GM19025 (cell line): Measurements from ENCODE around the gene WDR90.

ENCODE experiments used
- ATAC-seq: cut with Tn5 transposase; IDR thresholded peaks from one replicate; pipeline ENCODE4 v1.9.1; 2021; ENCODE audit warnings: mild to moderate bottlenecking, low read depth, moderate library complexity; ENCODE audit not compliant: unreplicated experiment

Gene WDR90

DNA sequence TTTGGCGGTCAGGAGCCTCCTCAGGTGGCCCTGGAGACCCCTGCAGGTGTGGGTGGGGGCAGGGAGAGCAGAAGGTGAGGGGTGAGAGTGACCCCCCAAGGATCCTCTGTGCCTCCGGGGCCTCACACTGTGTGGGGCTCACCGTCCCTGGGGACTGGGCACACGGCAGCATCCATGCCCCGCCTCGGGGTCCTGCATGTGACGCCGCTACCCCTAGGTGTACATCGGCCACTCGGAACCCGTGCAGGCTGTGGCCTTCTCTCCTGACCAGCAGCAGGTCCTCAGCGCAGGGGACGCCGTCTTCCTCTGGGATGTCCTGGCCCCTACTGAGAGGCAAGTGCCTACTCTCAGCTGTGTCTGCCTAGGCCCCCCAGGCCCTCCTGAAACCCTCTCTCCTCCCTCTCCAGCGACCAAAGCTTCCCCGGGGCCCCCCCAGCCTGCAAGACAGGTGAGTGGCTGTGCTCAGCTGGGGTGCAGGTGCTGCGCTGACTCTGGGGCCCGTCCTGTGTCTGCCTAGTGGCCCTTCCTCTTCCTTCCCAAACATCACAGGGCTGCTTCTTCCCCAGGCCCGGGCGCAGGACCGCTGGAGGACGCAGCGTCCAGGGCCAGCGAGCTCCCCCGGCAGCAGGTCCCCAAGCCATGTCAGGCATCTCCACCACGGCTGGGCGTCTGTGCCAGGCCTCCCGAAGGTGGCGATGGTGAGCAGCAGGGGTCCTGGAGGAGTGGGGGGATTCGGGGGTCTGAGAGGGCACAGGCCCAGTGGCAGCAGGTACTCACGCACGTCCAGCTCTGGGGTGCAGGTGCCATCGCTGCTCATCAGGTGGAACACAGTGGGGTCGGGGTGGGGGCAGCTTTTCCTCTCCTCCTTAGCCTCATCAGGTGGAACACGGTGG, 9.8 kb downstream of the WDR90 start:
- ATAC-seq, result no peak

DNA sequence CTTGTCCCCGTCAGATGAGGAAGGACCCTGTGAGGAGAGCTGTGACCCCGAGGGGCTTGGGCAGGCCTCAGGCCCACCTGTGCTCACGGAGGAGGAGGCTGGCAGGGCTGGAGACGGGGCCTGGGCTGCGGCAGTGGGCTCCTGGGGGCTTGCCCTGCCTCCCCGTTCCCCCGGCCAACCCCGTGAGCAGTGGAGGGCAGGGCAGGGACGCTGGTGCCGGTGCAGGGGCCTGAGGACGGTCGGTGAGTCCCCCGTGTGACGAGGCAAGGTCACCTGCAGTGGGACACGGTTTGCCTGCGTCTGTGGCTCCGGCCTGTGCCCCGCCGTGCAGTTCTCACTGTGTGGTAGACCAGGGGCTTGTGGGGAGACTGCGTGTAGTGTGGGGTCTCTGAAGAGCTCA, 10.5 kb downstream of the WDR90 start:
- ATAC-seq, result no peak

DNA sequence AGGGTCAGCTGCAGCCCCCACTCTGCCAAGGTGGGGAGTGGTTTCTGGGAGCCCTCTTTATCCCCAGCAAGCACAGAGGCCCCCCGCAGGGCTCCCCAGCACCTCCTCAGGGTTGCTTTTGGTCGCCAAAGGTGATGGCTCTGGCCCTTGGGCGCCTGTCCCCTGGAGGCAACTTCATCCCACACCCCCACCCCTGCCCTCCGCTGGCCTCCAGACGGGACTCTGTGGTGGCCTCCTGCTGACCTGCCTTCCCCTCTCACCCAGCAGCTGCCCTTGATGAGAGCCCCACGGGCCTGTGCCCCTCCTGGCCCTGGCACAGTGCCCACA, 10.9 kb downstream of the WDR90 start:
- no peak for ATAC-seq

DNA sequence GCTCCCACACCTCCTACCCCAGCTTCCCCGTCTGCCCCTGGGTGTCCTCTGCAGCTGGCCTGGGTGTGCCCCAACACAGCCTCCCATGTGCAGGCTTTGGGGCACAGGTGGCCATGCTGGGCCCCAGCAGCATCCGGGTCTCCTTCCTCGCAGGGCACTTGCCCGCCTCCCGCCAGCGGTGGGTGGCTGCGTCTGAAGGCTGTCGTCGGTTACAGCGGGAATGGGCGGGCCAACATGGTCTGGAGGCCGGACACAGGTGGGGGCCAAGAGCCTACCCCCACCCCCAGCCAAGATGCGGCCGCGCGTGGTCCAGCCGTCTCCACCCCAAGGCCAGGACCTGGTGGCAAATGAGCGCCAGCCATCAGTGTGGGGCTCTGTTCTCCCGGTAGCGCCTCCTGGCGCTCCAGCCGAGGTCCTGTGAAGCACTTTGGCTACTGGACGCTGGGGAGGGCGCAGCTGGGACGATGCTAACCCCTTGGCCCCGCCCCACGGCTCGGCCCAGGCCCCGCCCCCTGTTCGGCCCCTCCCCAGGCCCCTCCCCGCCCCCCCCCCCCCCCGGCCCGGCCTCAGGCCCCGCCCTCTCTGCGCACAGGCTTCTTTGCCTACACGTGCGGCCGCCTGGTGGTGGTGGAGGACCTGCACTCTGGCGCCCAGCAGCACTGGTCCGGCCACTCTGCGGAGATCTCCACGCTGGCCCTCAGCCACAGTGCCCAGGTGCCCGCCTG, 11.5 kb downstream of the WDR90 start:
- no peak for ATAC-seq

DNA sequence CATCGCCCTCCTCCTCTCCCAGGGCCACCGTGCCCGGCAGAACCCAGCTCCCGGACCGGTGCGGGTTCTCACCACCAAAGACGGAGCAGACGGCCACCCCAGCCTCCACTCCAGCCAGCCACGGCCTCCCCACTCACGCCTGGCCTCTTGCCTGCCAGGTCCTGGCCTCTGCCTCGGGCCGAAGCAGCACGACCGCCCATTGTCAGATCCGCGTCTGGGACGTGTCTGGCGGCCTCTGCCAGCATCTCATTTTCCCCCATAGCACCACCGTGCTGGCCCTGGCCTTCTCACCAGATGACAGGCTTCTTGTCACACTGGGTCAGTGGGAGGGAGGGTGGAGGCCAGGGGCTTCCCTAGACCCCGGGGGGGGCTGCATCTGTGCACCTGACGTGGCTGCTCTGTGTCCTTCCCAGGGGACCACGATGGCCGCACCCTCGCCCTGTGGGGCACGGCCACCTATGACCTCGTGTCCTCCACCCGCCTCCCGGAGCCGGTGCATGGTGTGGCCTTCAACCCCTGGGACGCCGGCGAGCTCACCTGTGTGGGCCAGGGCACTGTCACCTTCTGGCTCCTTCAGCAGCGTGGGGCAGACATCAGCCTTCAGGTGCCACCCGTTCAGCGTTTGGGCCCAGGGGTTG, 12.1 kb downstream of the WDR90 start:
- ATAC-seq, result no peak

DNA sequence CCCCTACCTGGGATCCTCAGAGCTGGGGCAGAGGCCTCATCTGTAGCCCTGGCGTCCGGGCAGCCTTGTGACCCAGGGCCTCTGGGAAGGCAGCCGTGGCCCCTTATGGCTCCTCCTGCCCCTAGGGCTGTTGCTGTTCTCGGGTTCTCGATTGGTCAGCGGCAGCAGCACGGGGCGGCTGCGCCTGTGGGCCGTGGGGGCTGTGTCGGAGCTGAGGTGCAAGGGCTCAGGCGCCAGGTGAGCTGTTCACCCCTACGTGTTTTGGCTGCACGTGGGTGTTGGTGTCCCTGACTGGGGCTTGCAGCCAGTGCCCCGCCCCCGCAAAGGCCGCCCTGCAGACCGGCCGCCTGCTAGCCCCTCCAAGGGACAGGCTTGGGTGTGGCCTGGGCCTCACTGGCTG, 12.9 kb downstream of the WDR90 start:
- ATAC-seq, result no peak

DNA sequence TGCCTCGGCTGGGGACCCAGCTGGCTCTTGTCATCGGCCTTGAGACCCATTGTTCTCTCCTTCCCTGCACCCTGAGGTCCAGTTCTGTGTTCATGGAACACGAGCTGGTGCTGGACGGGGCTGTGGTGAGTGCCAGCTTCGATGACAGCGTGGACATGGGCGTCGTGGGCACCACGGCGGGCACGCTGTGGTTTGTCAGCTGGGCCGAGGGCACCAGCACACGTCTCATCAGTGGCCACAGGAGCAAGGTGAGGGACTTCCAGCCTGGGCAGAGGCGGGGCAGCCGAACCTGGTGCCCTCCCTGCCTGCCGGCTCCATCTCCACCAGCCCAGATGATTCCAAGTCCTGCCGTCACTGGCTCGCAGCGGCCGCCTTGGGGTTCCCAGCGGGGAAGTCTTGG, 13.4 kb downstream of the WDR90 start:
- ATAC-seq, result no peak

DNA sequence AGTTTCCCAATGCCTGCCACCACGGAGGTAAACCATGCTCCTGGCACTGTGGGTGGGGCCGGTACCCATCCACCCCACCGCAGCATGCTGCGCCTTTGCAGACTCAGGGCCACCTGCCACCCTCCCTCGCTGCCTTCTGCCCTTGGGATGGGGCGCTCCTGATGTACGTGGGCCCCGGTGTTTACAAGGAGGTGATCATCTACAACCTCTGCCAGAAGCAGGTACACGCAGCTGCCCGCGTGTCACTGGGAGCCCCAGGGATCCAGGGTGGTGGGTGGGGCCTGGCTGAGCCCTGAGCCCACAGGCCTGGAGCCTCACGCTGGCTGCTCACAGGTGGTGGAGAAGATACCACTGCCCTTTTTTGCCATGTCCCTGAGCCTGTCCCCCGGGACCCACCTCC, 17.4 kb downstream of the WDR90 start:
- no peak for ATAC-seq

DNA sequence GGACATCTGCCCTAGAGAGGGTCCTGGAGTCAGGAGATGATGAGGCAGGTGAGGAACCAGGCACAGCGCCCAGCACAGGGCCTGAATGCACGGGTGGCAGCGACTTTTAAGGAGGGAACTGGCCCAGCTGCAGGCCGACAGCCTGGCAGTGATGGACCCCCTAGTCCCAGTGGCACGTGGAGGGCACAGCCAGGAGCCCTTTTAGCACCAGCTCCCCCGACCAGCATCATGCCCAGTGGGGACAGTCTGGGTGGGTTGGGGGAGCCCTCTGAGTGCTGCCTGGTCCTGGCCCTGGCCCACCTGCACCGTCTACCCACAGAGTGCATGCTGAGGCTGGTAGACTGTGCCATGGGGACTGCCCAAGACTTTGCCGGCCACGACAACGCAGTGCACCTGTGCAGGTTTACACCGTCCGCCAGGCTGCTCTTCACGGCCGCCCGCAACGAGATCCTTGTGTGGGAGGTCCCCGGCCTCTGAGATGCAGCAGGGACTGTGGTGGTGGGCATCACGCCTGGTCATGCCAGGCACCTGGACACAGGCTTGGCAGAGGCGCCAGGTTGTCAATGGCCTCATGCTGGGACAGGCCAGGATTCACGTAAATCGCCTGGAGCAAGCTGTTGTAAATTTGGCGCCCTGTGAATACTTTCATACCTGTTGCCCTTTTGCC, 18.1 kb downstream of the WDR90 start:
- no peak for ATAC-seq

DNA sequence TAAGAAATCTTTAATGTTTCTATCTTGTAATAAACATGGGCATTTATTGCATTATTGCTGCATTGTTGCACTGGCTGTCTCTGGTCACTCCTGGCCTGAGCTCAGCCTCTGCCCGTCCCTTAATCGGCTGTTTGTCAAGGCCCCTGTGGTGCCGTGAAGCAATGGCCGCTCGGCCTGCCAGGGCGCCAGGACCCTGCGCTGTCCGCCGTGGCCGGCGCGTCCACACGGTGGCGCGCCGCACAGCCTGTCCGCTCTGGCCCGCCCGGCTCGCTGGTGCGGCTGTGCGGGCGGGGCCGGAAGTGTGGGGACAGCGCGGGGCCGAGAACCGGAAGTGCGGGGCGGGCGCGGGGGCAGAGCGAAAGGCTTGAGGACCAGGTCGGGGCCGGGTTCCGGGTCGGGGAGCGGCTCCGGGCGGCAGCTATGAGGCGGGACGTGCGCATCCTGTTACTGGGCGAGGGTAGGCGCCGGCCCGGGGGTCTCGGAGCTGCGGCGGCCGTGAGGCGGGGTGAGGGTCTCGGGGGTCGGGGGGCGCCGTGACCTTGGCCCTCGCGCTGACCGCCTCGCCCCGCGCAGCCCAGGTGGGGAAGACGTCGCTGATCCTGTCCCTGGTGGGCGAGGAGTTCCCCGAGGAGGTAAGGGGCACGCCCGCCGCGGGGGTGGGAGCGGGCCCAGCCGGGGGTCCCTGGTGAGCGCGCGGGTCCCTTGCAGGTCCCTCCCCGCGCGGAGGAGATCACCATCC, 18.8 kb downstream of the WDR90 start, which contains the start of gene RHOT2:
TSS of gene RHOT2 (plus strand) at position 353 of the 739 bp plus-strand sequence. CDS start at position 421, 68 bp downstream.
- peak; percentile 95 for ATAC-seq

DNA sequence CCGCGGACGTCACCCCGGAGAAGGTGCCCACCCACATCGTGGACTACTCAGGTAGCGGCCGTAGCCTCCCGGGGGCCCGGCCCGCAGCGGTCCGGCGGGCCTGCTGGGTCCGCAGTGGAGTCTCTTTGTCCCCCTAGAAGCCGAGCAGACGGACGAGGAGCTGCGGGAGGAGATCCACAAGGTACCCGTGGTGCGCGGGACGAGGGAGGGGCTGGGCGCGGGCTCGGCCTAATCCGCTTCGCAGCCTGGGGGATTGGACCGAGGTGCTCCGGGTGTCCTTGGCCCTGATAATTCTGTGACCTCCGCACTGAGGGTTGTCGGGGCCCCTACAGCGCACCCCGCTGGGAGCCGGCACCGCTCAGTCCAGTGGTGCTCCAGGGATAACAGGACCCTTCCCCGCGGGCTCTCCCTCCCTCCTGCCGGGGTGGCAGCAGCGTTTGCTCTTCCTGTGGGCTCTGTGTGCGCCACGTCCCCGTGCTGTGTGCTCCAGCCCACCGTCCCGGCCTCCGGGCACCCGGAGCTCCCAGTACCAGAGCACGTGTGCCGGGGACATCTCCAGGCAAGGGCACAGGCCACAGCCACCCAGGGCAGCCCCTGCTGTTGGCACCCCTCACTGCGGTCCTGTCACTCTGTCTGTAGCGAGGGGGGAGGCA, 19.5 kb downstream of the WDR90 start:
- no peak for ATAC-seq

DNA sequence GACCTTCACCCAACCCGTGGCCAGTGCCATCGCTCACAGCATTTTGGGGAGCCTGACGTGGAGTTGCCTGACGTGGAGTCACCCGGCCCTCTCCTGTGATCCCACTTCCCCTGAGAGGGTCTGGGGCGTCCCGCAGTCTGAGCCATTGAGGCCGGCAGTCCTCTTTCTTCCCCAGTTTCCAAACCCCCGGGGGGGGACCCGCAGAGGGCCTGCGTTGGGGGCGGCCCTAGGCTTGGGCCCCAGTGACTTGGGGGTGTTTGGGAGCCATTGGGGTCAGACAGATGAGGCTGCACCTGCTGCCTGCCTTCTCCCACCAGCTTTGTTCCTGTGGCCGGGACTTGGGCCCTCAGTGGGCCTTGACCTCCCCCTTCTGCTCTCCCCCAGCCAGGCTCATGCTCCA, 20.5 kb downstream of the WDR90 start:
- ATAC-seq, result no peak

DNA sequence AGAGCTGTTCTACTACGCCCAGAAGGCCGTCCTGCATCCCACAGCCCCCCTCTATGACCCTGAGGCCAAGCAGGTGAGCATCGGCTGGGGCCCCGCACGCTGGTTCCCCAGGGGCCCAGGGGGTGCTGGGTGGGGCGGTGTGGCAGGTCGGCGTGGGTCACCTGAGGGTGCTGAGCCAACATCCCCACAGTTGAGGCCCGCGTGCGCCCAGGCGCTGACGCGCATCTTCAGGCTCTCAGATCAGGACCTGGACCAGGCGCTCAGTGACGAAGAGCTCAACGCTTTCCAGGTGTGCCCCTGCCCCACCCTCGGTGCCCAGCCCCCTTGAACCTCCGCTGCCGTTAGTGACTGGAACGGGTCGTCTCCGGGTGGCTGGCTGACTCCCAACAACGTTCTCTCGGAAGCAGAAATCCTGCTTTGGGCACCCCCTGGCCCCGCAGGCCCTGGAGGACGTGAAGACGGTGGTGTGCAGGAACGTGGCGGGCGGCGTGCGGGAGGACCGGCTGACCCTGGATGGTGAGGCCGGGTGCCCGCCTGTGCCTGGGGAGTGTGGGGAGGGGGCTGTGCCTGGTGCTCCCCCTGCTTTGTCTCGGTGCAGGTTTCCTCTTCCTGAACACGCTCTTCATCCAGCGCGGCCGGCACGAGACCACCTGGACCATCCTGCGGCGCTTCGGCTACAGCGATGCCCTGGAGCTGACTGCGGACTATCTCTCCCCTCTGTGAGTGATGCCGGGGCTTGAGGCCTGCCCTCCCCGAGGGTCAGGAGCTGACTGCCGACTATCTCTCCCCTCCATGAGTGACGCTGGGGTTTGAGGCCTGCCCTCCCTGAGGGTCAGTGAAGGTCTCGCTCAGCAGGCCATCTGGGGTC, 21.6 kb downstream of the WDR90 start:
- ATAC-seq, result no peak

DNA sequence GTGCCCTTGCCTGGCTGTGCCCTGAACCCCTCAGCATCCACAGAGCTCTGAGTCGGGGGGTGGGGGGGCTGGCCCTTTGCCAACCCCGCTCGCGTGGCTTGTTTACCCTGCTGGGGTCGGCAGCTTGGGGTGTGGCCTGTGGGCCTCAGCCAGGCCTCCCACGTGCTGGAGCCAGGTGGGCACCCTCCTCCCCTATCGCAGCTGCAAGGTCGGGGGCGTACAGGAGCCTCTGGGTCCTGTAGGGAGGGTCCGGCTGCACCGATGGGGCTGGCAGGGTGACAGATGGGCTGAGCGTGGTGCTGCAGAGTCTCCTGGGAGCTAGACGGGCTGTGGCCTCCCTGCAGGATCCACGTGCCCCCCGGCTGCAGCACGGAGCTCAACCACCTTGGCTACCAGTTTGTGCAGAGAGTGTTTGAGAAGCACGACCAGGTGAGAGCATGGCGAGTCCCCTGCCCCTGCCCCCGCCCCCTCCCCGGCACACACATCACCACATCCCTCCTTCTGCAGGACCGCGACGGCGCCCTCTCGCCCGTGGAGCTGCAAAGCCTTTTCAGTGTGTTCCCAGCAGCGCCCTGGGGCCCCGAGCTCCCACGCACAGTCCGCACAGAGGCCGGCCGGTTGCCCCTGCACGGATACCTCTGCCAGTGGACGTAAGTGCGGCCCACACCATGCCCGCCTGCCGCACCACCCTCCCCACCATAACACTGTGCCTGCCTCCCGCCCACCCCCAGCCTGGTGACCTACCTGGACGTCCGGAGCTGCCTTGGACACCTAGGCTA, 22.4 kb downstream of the WDR90 start:
- no peak for ATAC-seq

DNA sequence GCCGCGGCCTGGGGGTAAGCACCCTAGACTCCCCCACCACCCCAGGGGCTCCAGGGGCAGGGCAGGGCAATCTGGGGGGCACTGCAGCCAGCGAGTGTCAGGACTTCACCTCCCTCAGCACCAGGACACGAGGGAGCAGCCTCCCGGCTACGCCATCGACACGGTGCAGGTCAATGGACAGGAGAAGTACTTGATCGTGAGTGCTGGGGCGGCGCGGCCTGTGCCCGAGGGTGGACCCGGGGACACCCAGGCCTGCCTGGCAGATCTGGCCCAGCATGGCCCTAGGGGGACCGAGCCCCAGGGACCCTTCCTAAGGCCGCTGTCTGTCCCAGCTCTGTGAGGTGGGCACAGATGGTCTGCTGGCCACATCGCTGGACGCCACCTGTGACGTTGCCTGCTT, 23.2 kb downstream of the WDR90 start:
- no peak for ATAC-seq

DNA sequence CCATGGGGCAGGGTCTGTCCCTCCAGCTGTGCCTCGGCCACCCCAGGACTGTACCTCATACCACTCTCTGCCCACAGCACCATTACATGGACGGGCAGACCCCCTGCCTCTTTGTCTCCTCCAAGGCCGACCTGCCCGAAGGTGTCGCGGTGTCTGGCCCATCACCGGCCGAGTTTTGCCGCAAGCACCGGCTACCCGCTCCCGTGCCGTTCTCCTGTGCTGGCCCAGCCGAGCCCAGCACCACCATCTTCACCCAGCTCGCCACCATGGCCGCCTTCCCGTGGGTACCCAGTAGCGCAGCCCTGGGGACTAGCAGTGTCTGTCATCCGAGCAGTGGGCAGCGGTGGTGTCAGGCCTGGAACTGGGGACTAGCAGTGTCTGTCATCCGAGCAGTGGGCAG, 23.7 kb downstream of the WDR90 start:
- no peak for ATAC-seq

DNA sequence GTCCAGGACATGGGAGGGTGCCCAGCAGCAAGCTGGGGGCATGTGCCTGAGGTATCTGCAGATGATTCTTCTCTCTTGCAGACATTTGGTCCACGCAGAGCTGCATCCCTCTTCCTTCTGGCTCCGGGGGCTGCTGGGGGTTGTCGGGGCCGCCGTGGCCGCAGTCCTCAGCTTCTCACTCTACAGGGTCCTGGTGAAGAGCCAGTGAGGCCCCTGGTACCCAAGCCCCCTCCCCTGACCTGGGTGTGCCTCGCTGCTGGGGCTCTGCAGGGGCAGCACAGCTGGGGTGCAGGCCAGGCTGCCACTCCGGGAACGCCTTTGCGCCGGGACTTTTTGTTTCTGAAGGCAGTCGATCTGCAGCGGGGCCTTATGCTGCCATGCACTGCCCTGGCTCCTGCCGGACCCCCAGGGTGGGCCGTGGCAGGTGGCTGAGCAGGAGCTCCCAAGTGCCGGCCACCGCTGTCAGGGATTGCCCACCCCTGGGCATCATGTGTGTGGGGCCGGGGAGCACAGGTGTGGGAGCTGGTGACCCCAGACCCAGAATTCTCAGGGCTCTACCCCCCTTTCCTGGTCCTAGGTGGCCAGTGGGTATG, 24.3 kb downstream of the WDR90 start:
- ATAC-seq, result no peak
